ENCODE data around the gene CHPF2. TPM values are rescaled to one million over a fixed set of nuclear protein-coding genes. Genes with fewer than 3 reads are reported as not detected.

The CHPF2 gene
- total RNA-seq, 4 donors from 2014 or later = 31.4 to 50.2 (median 43.2) TPM

GRCh38 chr7:151276666-151277590, 44.6 kb downstream of the CHPF2 start:
- Histone ChIP-seq H3K4me3 (peak overlapping the region; percentile 29 to 52 (median 48)), H3K4me1 (peaks cover 0 to 16% (median 0%) of the 10 kb centered on the region in 4 donors), H3K27ac (peak overlapping the region in 2 of 4 donors; percentile 10 to 46), H3K9me3 (no peaks in the 10 kb centered on the region), H3K36me3 (no peaks in the 10 kb centered on the region), H3K27me3 (no peaks in the 10 kb centered on the region)
- TF ChIP-seq CTCF (IDR thresholded peaks at IDR 0.05) (no peak), POLR2A (IDR thresholded peaks at IDR 0.05) (no peak)
- peak; percentile 21 to 61 (median 54) for DNase-seq

- no peak for DNase-seq
- H3K36me3 ChIP-seq = no peaks in the 10 kb centered on the region
- H3K9me3 ChIP-seq = no peaks in the 10 kb centered on the region
- H3K27ac ChIP-seq = peak overlapping the region in 1 of 4 donors; percentile 46
- H3K4me3 ChIP-seq = peak overlapping the region in 2 of 4 donors; percentile 49 to 52
- H3K27me3 ChIP-seq = no peaks in the 10 kb centered on the region
- TF ChIP-seq POLR2A (IDR thresholded peaks at IDR 0.05) = no peak
- TF ChIP-seq CTCF (IDR thresholded peaks at IDR 0.05) = no peak
- H3K4me1 ChIP-seq = peaks cover 0 to 16% (median 0%) of the 10 kb centered on the region in 4 donors
Measured at GRCh38 chr7:151277631-151278030, 45.3 kb downstream of the CHPF2 start.

- Histone ChIP-seq H3K4me3 (no peak overlapping the region), H3K36me3 (no peaks in the 10 kb centered on the region), H3K9me3 (no peaks in the 10 kb centered on the region), H3K27ac (no peak overlapping the region), H3K4me1 (peaks cover 0 to 16% (median 0%) of the 10 kb centered on the region in 4 donors), H3K27me3 (no peaks in the 10 kb centered on the region)
- TF ChIP-seq CTCF (IDR thresholded peaks at IDR 0.05) (no peak), POLR2A (IDR thresholded peaks at IDR 0.05) (no peak)
- DNase-seq = no peak
Measured at GRCh38 chr7:151278949-151279348, 46.7 kb downstream of the CHPF2 start.

GRCh38 chr7:151279868-151280267, 47.6 kb downstream of the CHPF2 start:
- Histone ChIP-seq H3K4me3 (no peak overlapping the region), H3K36me3 (no peaks in the 10 kb centered on the region), H3K4me1 (peaks cover 0 to 16% (median 0%) of the 10 kb centered on the region in 4 donors), H3K27me3 (no peaks in the 10 kb centered on the region), H3K27ac (no peak overlapping the region), H3K9me3 (no peaks in the 10 kb centered on the region)
- DNase-seq = no peak
- no peak for TF ChIP-seq CTCF (IDR thresholded peaks at IDR 0.05)
- TF ChIP-seq POLR2A (IDR thresholded peaks at IDR 0.05) = no peak

- Histone ChIP-seq H3K27me3 (no peaks in the 10 kb centered on the region), H3K4me1 (peaks cover 0 to 14% (median 0%) of the 10 kb centered on the region in 4 donors), H3K4me3 (no peak overlapping the region), H3K9me3 (no peaks in the 10 kb centered on the region), H3K36me3 (no peaks in the 10 kb centered on the region), H3K27ac (no peak overlapping the region)
- no peak for DNase-seq
- TF ChIP-seq POLR2A (IDR thresholded peaks at IDR 0.05) (no peak), CTCF (IDR thresholded peaks at IDR 0.05) (no peak)
Measured at GRCh38 chr7:151280388-151281019, 48.2 kb downstream of the CHPF2 start.
